ENCODE data around the gene ACER1.

GRCh38 chr19:6270076-6270745 is 63.2 kb downstream of the ACER1 start:
- TF ChIP-seq CTCF (IDR thresholded peaks at IDR 0.05) (no peak), POLR2A (IDR thresholded peaks at IDR 0.05) (no peak)
